Esophagus muscularis mucosa (tissue), 4 donors: Measurements from ENCODE around the gene FOXP2. TPM values are rescaled to one million over a fixed set of nuclear protein-coding genes. Genes with fewer than 3 reads are reported as not detected.

Source experiments
- DNase-seq: peaks from one replicate; pipeline ENCODE4 v3.0.0-alpha.2; 2017; ENCODE audit errors: extremely low spot score
- H3K27ac ChIP-seq, 4 donors: fragments of 200-600 bp; sonication (generic); replicated peaks in 1 of 4; 1 replicate in 3 of 4; 2 replicates in 1 of 4; pipeline ENCODE4 v1.5.1; 2016 to 2019; ENCODE audit warnings: mild to moderate bottlenecking in 1 of 4
- H3K27me3 ChIP-seq, 4 donors: fragments of 200-600 bp; sonication (generic); one replicate each; pipeline versions ENCODE4 v1.5.1 to v1.6.0; 2016 to 2019
- H3K36me3 ChIP-seq, 4 donors: fragments of 200-600 bp; sonication (generic); one replicate each; pipeline ENCODE4 v1.5.1; 2016 to 2019
- H3K4me1 ChIP-seq, 4 donors: fragments of 200-600 bp; sonication (generic); one replicate each; pipeline ENCODE4 v1.5.1; 2016 to 2019
- H3K4me3 ChIP-seq, 4 donors: fragments of 200-600 bp; sonication (generic); 1 replicate in 2 of 4; 2 replicates in 2 of 4; pipeline ENCODE4 v1.5.1; 2016 to 2019; ENCODE audit warnings: mild to moderate bottlenecking in 4 of 4, moderate library complexity in 1 of 4
- H3K9me3 ChIP-seq, 4 donors: fragments of 200-600 bp; sonication (generic); 1 replicate in 3 of 4; 2 replicates in 1 of 4; pipeline ENCODE4 v1.5.1; 2016 to 2019
- CTCF ChIP-seq, 3 experiments: fragments of 200-600 bp in 2 of 3; fragments of 450-650 bp in 1 of 3; sonication (generic) in 2 of 3; IDR thresholded peaks; one replicate each; pipeline ENCODE4 v1.5.1; 2017 to 2019; ENCODE audit warnings: antibody characterized with exemption in 3 of 3, mild to moderate bottlenecking in 2 of 3, moderate library complexity in 1 of 3
- EP300 ChIP-seq: sonication (generic); formaldehyde crosslinking; IDR thresholded peaks from one replicate; pipeline ENCODE4 v1.6.1; 2017; ENCODE audit warnings: antibody characterized with exemption
- POLR2A ChIP-seq: fragments of 450-650 bp; IDR thresholded peaks from one replicate; pipeline ENCODE4 v1.6.1; 2017; ENCODE audit warnings: antibody characterized with exemption, moderate library complexity, mild to moderate bottlenecking, low read depth
- POLR2AphosphoS5 ChIP-seq, 2 donors: sonication (generic); formaldehyde crosslinking; IDR thresholded peaks; one replicate each; pipeline ENCODE4 v1.6.1; 2017; ENCODE audit warnings: antibody characterized with exemption in 2 of 2
- WGBS: methylation state at CpG from one replicate; pipeline ENCODE4 v1.1.5; 2018; 5-methylcytosine and 5-hydroxymethylcytosine counted together
- intact Hi-C: fragments of 100-400 bp; cut with DNase I; formaldehyde crosslinking; loops from one replicate; pipeline ENCODE4 v1.15.1; 2023
- total RNA-seq, 4 donors: library from RNA; depleted of rRNA; stranded (reverse); fragments of >200 nt; gene quantifications; one replicate each; pipeline versions ENCODE4 v1.1.0 to v1.2.1, GENCODE V29; 2016

Gene FOXP2
- total RNA-seq, 4 donors from 2014 or later, result 37.1 to 54.2 (median 48.0) TPM

- H3K9me3 ChIP-seq, result no peaks in the 10 kb centered on the region
- TF ChIP-seq EP300 (no peak), POLR2A (no peak), POLR2AphosphoS5 (IDR thresholded peaks at IDR 0.05) (no peak), CTCF (IDR thresholded peaks at IDR 0.05) (no peak)
- H3K4me3 ChIP-seq, result no peak overlapping the region
- H3K36me3 ChIP-seq, result no peaks in the 10 kb centered on the region
- peaks cover 0 to 64% (median 32%) of the 10 kb centered on the region in 4 donors for H3K4me1 ChIP-seq
- intact Hi-C loops, result no loop called here
- WGBS, result 38% methylated on average over 5 of the region's 5 CpGs
- no peaks in the 10 kb centered on the region for H3K27me3 ChIP-seq
- no peak for DNase-seq
- peak overlapping the region; percentile 11 to 23 (median 20) for H3K27ac ChIP-seq
These were observed 115.5 kb downstream of the FOXP2 start for GRCh38 chr7:114530057-114530611.

- no peaks in the 10 kb centered on the region for H3K27me3 ChIP-seq
- peaks cover 0 to 65% (median 32%) of the 10 kb centered on the region in 4 donors for H3K4me1 ChIP-seq
- peak overlapping the region in 1 of 4 donors; percentile 10 for H3K27ac ChIP-seq
- no peaks in the 10 kb centered on the region for H3K36me3 ChIP-seq
- H3K9me3 ChIP-seq, result no peaks in the 10 kb centered on the region
- DNase-seq, result no peak
- intact Hi-C loops, result no loop called here
- no peak for TF ChIP-seq POLR2AphosphoS5 (IDR thresholded peaks at IDR 0.05)
- TF ChIP-seq CTCF (IDR thresholded peaks at IDR 0.05), result no peak
- no peak for TF ChIP-seq POLR2A
- no peak overlapping the region for H3K4me3 ChIP-seq
These were observed 116.7 kb downstream of the FOXP2 start for GRCh38 chr7:114531326-114531725.

- no peak overlapping the region for H3K27ac ChIP-seq
- intact Hi-C loops, result no loop called here
- H3K4me1 ChIP-seq, result peaks cover 0 to 55% (median 32%) of the 10 kb centered on the region in 4 donors
- no peak overlapping the region for H3K4me3 ChIP-seq
- 57% methylated on average over 3 of the region's 3 CpGs for WGBS
- no peaks in the 10 kb centered on the region for H3K9me3 ChIP-seq
- TF ChIP-seq POLR2A, result no peak
- TF ChIP-seq EP300, result no peak
- no peak for TF ChIP-seq CTCF (IDR thresholded peaks at IDR 0.05)
- no peak for TF ChIP-seq POLR2AphosphoS5 (IDR thresholded peaks at IDR 0.05)
- no peak for DNase-seq
- no peaks in the 10 kb centered on the region for H3K36me3 ChIP-seq
- no peaks in the 10 kb centered on the region for H3K27me3 ChIP-seq
These were observed 118.5 kb downstream of the FOXP2 start for GRCh38 chr7:114533131-114533530.

GRCh38 chr7:114534953-114535352 lies 120.3 kb downstream of the FOXP2 start:
- intact Hi-C loops, result no loop called here
- 36% methylated on average over 2 of the region's 2 CpGs for WGBS

More at GRCh38 chr7:114534953-114535352, 120.3 kb downstream of the FOXP2 start:
- TF ChIP-seq CTCF (IDR thresholded peaks at IDR 0.05) (no peak), EP300 (no peak), POLR2A (no peak), POLR2AphosphoS5 (IDR thresholded peaks at IDR 0.05) (no peak)
- no peak for DNase-seq
- Histone ChIP-seq H3K36me3 (no peaks in the 10 kb centered on the region), H3K27me3 (no peaks in the 10 kb centered on the region), H3K9me3 (no peaks in the 10 kb centered on the region), H3K27ac (no peak overlapping the region), H3K4me1 (peaks cover 0 to 45% (median 25%) of the 10 kb centered on the region in 4 donors), H3K4me3 (no peak overlapping the region)
